HG03064 (cell line): Measurements from ENCODE around the gene LOX.

Source experiments
- ATAC-seq: cut with Tn5 transposase; IDR thresholded peaks from one replicate; pipeline ENCODE4 v1.9.1; 2021; ENCODE audit warnings: low read depth; ENCODE audit not compliant: unreplicated experiment

Gene LOX, protein sequence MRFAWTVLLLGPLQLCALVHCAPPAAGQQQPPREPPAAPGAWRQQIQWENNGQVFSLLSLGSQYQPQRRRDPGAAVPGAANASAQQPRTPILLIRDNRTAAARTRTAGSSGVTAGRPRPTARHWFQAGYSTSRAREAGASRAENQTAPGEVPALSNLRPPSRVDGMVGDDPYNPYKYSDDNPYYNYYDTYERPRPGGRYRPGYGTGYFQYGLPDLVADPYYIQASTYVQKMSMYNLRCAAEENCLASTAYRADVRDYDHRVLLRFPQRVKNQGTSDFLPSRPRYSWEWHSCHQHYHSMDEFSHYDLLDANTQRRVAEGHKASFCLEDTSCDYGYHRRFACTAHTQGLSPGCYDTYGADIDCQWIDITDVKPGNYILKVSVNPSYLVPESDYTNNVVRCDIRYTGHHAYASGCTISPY

GRCh38 chr5:122078116-122079110, at the start of gene LOX:
TSS of gene LOX (minus strand) at chr5:122078259. CDS start at chr5:122077985, 274 bp downstream.
- ATAC-seq = no peak

DNA sequence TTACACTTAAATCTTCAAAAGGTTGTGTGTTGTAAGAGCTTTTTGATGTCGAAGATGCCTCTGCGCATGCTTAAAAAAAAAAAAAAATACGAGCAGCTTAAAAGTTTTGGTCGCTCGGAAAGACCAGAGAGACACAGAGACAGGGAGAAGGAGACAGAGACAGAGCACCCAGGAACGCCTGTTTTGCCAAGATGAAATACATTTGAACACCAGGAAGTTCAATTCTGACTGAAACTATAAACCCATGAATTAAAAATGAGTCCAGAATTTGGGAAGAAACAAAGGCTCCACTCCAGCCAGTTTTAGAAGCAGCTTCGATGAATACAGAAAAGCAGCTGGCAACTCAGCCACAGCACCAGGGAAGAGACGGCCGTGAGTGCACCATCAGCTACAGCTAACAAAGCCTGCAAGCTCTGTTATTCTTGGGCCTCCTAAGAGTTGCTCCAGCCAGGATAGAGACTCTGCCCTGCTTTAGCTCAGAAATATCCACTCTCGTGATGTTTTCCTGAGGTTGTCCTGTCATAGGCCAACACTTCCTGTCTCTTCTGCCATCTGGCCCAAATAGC, 48.8 kb upstream of the LOX start:
- ATAC-seq = no peak

DNA sequence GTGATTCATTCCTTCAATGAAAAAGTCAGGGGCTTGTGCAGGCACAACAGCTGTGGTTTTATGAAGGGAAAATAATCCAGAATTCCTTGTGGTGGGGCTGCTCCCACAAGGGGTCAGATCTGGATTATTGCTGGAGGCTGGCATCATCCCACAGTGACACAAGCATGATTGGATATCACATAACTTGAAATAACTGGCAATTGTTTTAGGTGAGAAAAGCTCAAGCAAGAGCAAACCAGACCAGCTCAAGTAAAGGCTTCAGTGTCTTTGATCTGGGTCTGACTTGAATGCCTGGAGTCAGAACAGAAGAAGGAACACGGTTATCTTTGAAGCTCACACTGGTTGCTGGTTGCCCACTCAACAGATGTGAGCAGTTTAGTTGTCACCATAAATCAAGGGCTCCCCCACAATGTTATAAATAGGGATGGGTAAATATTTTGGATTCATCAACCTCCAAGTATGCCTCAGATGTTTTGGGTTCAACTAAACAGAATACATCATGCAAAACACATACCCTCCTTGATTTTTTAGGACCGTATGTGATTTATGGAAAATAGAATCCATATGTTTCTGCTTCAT, 48.2 kb upstream of the LOX start:
- no peak for ATAC-seq

- no peak for ATAC-seq
Observed at GRCh38 chr5:122124766-122125165, 46.7 kb upstream of the LOX start.

- no peak for ATAC-seq
Observed at GRCh38 chr5:122121479-122122465, 43.7 kb upstream of the LOX start.

DNA sequence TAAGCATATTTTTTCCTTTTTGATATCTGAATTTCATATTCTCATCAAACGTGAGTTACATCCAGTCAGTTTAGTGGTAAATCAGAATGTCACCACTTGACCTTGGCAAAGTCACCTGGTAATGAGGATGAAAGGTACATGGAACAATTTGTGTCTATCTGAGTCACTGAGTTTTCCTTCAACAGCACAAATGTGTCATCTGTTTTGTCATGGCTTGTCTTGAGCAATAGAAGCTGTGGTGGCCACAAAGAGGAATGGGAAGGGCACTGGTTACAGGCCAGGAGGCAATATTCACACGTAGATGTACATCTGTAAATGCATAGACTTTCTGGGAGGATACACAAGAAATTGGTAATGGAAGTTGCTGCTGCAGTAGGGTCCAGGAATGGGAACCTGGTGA, 42.9 kb upstream of the LOX start:
- ATAC-seq = no peak

DNA sequence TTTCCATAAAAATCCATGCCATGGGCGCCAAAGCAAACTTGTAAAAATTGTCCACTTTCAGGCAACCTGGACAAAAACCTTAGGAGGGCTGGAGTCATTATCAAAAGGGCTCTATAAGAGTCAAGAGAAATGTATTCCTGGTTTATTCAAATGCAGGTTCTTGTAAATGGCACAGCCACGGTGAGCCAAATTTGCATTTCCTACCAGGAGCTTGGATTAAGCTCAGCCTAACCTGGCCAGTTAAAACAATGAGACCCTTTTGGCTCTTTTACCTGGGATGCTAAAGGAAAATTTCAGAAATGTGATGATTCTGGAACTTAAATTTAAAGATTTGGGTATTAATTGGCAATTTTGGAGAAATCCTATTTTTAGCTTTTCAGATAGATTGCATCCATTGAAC, 42.4 kb upstream of the LOX start:
- ATAC-seq = no peak

DNA sequence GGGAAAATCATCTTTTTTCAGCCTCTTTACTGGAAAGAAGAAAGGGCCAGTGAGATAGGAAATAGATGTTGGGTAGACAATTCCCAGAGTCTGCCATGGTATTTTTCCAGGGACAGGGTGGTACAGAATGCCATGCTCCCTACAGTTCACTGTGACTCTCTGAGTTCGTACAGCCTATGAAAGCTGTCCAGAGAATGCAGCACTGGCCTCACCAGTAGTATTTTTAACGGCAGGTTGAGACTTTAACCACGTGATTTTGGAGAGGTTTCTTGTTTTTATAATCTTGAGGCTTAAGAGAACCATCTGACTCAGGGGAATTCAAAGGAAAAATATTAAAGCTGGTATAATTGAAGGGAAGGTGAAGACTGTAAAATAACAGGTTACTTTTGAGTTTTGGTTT, 41.1 kb upstream of the LOX start:
- no peak for ATAC-seq

GRCh38 chr5:122118356-122118948, 40.4 kb upstream of the LOX start:
- no peak for ATAC-seq

- no peak for ATAC-seq
Observed at GRCh38 chr5:122114501-122114900, 36.4 kb upstream of the LOX start.

GRCh38 chr5:122112733-122113558, 34.9 kb upstream of the LOX start:
- ATAC-seq = no peak

DNA sequence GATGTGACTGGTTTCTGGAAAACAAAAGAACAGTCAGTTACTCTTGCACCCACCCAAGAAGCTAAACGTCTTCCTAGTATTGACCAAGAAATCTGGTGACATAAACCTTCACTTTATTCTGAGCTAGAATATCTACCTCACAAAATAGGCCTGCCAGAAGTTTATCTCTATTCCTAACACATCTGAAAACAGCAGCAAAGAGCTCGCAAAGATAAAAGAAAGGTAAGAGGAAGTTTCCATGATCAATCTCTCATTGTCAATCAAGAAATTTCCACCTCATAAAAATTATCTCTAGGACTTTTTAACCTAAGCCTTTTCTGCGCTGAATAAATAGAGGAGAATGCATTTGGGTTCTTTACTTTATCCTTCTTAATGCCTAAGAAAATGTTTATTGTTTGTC, 34.0 kb upstream of the LOX start:
- ATAC-seq = no peak

GRCh38 chr5:122111460-122111859, 33.4 kb upstream of the LOX start:
- ATAC-seq = no peak

GRCh38 chr5:122110987-122111386, 32.9 kb upstream of the LOX start:
- no peak for ATAC-seq

- no peak for ATAC-seq
Observed at GRCh38 chr5:122107016-122107415, 29.0 kb upstream of the LOX start.

DNA sequence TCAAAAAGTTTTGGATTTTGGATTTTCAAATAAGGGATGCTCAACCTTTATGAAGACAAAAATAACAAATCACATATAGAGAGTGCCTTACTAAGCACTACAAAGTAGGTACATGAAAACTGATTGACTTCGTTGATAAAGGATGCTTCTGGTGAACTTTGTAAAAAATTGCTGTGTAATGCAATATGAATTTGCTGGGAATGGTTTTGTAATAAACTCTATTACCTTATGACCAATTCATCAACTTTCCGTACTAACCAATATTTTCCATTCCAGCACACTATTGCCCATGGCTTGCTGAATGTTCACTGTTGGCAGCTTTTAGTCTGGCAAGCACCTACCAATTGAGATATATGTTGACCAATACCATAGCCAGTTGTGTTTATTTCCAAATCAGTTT, 27.9 kb upstream of the LOX start:
- ATAC-seq = no peak

DNA sequence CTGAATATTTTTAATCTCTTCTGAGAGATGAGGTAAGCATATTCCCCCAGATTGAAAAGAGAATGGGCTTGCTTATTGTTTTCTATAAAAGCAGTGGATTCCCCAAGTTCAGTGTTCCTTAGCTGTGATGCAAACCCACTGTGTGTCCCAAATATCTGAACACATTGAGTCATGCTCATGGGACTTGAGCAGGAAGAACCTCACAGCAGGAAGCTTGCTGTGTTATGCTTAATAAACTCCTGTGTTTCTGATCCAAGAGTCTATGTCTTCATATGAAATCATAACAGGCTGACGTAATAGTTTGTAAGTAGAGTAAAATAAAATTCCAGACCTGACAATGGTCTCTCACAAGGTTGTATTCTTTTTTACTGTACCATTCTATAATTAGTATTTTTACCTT, 24.8 kb upstream of the LOX start:
- no peak for ATAC-seq

GRCh38 chr5:122101636-122102285, 23.7 kb upstream of the LOX start:
- ATAC-seq = no peak
